ENCODE data around the gene CDKN2A. TPM values are rescaled to one million over a fixed set of nuclear protein-coding genes. Genes with fewer than 3 reads are reported as not detected.

CDKN2A gene
- total RNA-seq: 1 to 10 TPM in 2 of 4 donors, not detected in 2; 2.2 to 8.6 TPM

DNA sequence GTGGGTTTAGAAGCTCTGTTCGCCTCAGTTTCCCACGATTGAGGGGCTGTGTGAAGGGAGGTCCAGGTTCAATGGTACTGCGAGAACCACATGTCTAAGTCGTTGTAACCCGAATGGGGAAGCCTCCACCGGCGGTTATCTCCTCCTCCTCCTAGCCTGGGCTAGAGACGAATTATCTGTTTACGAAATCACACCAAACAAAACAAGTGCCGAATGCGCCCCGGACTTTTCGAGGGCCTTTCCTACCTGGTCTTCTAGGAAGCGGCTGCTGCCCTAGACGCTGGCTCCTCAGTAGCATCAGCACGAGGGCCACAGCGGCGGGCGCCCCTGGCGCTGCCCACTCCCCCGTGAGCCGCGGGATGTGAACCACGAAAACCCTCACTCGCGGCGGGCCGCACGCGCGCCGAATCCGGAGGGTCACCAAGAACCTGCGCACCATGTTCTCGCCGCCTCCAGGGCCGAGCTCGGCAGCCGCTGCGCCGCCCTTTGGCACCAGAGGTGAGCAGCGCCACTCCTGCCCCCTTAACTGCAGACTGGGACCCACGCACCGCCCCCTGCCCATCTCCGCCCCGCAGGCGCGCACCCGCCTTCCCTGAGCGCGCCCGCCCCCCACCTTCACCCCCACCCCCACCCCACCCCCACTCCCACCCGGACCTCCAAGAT, at the start of gene CDKN2A:
Gene CDKN2A, minus strand, starts transcription at position 500 of the 663 bp plus-strand sequence.
- in situ Hi-C loops (cut with MboI; ENCODE audit: low pct_ligation_motif_present in 1 of 4, low pct_unique_long_range_greater_than_20kb in 1 of 4, low sequenced_read_pairs in 3 of 4): loop anchor here in 2 of 4 donors (25.0 kb wide), 1 partner anchor 243 kb away; no protein-coding TSS in a partner anchor
- peak within 1 kb of the TSS; percentile 84 to 89 (median 86) for H3K27ac ChIP-seq

DNA sequence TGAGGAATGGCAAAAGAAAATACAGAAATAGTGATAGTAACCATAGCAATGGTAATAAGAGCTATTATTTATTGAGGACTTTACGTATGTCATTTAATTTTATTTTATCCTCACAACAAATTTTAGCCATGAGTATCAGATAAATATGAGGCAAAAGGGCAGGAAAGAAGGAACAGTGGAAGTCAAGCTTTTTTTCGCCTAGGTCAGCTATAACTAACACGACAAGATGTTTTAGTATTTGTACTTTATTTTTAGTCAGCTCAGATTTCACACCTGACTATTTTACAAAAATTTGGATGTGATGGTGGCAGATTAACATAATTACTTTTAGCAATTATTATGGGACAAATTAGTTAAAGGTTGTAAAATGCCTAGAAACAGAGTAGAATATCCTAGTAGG, 49.7 kb upstream of the CDKN2A start:
- Histone ChIP-seq H3K4me1 (peaks cover 0 to 37% (median 19%) of the 10 kb centered on the region in 4 donors), H3K27me3 (no peaks in the 10 kb centered on the region), H3K4me3 (no peak overlapping the region), H3K27ac (no peak overlapping the region), H3K36me3 (no peaks in the 10 kb centered on the region), H3K9me3 (no peaks in the 10 kb centered on the region)
- in situ Hi-C loops (cut with MboI; ENCODE audit: low pct_ligation_motif_present in 1 of 4, low pct_unique_long_range_greater_than_20kb in 1 of 4, low sequenced_read_pairs in 3 of 4) (loop anchor here in 1 of 4 donors (25.0 kb wide), 1 partner anchor 418 kb away; no protein-coding TSS in a partner anchor), intact Hi-C loops (cut with DNase I; ENCODE audit: low total_unique reads) (no loop called here)
- DNase-seq: no peak
- WGBS, 2 donors (ENCODE audit: low coverage in 1 of 2): 63 to 73% methylated on average over 3 of the region's 3 CpGs
- TF ChIP-seq POLR2A (IDR thresholded peaks at IDR 0.05) (no peak), POLR2AphosphoS5 (IDR thresholded peaks at IDR 0.05) (no peak), EP300 (IDR thresholded peaks at IDR 0.05; ENCODE audit: low read depth) (no peak)
- TF ChIP-seq, protein P1, sequence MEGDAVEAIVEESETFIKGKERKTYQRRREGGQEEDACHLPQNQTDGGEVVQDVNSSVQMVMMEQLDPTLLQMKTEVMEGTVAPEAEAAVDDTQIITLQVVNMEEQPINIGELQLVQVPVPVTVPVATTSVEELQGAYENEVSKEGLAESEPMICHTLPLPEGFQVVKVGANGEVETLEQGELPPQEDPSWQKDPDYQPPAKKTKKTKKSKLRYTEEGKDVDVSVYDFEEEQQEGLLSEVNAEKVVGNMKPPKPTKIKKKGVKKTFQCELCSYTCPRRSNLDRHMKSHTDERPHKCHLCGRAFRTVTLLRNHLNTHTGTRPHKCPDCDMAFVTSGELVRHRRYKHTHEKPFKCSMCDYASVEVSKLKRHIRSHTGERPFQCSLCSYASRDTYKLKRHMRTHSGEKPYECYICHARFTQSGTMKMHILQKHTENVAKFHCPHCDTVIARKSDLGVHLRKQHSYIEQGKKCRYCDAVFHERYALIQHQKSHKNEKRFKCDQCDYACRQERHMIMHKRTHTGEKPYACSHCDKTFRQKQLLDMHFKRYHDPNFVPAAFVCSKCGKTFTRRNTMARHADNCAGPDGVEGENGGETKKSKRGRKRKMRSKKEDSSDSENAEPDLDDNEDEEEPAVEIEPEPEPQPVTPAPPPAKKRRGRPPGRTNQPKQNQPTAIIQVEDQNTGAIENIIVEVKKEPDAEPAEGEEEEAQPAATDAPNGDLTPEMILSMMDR (IDR thresholded peaks at IDR 0.05): no peak

More for the DNA sequence above, at the start of gene CDKN2A:
- TF ChIP-seq POLR2AphosphoS5 (IDR thresholded peaks at IDR 0.05) (no peak), POLR2A (IDR thresholded peaks at IDR 0.05) (no peak), EP300 (IDR thresholded peaks at IDR 0.05; ENCODE audit: low read depth) (no peak)
- TF ChIP-seq, protein P1 (IDR thresholded peaks at IDR 0.05): no peak
- Histone ChIP-seq H3K27me3 (peaks cover 55% of the 10 kb centered on the region), H3K9me3 (no peaks in the 10 kb centered on the region), H3K4me3 (peak within 1 kb of the TSS; percentile 65 to 87 (median 77)), H3K36me3 (no peaks in the 10 kb centered on the region), H3K4me1 (peaks cover 0 to 22% (median 12%) of the 10 kb centered on the region in 4 donors)
- intact Hi-C loops (cut with DNase I; ENCODE audit: low total_unique reads): no loop called here
- WGBS, 2 donors (ENCODE audit: low coverage in 1 of 2): 17% methylated on average over 35 of the region's 53 CpGs; no CpG with 5 or more reads in 1 of the 2 donors
- peak; percentile 55 for DNase-seq

- intact Hi-C loops (cut with DNase I; ENCODE audit: low total_unique reads) (no loop called here), in situ Hi-C loops (cut with MboI; ENCODE audit: low pct_ligation_motif_present in 1 of 4, low pct_unique_long_range_greater_than_20kb in 1 of 4, low sequenced_read_pairs in 3 of 4) (loop anchor here in 1 of 4 donors (25.0 kb wide), 1 partner anchor 421 kb away; no protein-coding TSS in a partner anchor)
- H3K4me3 ChIP-seq: no peak overlapping the region
- H3K27ac ChIP-seq: peak overlapping the region; percentile 60 to 78 (median 76)
- H3K36me3 ChIP-seq: no peaks in the 10 kb centered on the region
- H3K4me1 ChIP-seq: peaks cover 0 to 58% (median 30%) of the 10 kb centered on the region in 4 donors
- DNase-seq: peak; percentile 84
- H3K27me3 ChIP-seq: no peaks in the 10 kb centered on the region
- no peaks in the 10 kb centered on the region for H3K9me3 ChIP-seq
- TF ChIP-seq EP300 (IDR thresholded peaks at IDR 0.05; ENCODE audit: low read depth): no peak
- peak in 2 of 3 donors; percentile 48 to 81 for TF ChIP-seq POLR2AphosphoS5 (IDR thresholded peaks at IDR 0.05)
- TF ChIP-seq POLR2A (IDR thresholded peaks at IDR 0.05): no peak
- TF ChIP-seq, protein P1 (IDR thresholded peaks at IDR 0.05): no peak
- 30 to 33% methylated on average over 1 of the region's 1 CpG for WGBS, 2 donors (ENCODE audit: low coverage in 1 of 2)
These were observed 47.6 kb upstream of the CDKN2A start for GRCh38 chr9:22041775-22042174.

- no peak overlapping the region for H3K4me3 ChIP-seq
- no peaks in the 10 kb centered on the region for H3K36me3 ChIP-seq
- 46 to 62% methylated on average over 1 of the region's 1 CpG for WGBS, 2 donors (ENCODE audit: low coverage in 1 of 2)
- no peaks in the 10 kb centered on the region for H3K27me3 ChIP-seq
- peak in 1 of 3 donors; percentile 48 for TF ChIP-seq POLR2AphosphoS5 (IDR thresholded peaks at IDR 0.05)
- TF ChIP-seq, protein P1 (IDR thresholded peaks at IDR 0.05): no peak
- peaks cover 0 to 58% (median 30%) of the 10 kb centered on the region in 4 donors for H3K4me1 ChIP-seq
- intact Hi-C loops (cut with DNase I; ENCODE audit: low total_unique reads) (no loop called here), in situ Hi-C loops (cut with MboI; ENCODE audit: low pct_ligation_motif_present in 1 of 4, low pct_unique_long_range_greater_than_20kb in 1 of 4, low sequenced_read_pairs in 3 of 4) (loop anchor here in 1 of 4 donors (25.0 kb wide), 1 partner anchor 421 kb away; no protein-coding TSS in a partner anchor)
- no peaks in the 10 kb centered on the region for H3K9me3 ChIP-seq
- no peak for DNase-seq
- H3K27ac ChIP-seq: peak overlapping the region; percentile 60 to 78 (median 76)
These were observed 47.2 kb upstream of the CDKN2A start for GRCh38 chr9:22041344-22041743.

Data from transverse colon (tissue), 4 donors.